ENCODE measurements around the gene NKAIN2. TPM values are rescaled to one million over a fixed set of nuclear protein-coding genes. Genes with fewer than 3 reads are reported as not detected.

Gene NKAIN2
- total RNA-seq, 1 experiment from 2014 or later, result not detected

DNA sequence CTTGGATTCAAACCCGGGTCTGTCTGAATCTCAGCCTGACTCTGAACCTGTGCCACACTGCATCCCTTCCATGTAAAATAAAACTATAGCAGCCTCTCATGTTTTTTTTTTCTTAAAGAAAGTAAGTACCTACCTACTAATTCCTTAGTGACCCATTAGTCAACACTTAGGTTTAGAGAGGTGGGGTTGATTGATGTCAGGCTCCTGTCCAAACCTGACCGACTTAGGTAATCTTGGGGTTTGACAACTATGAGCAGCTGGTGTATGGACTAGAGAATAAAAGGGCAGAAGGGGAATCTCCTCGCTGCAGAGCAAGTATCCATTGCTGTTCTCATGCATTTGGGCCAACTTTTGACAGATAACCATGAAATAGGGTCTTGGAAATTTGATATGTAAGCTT is 6.5 kb downstream of the NKAIN2 start:
- no peak overlapping the region for H3K9ac ChIP-seq (ENCODE audit: low read length)
- no peaks in the 10 kb centered on the region for H3K4me1 ChIP-seq (ENCODE audit: control insufficient read depth in 1 of 2, insufficient read depth in 2 of 2, low read length in 2 of 2)
- no peak overlapping the region for H3K4me2 ChIP-seq (ENCODE audit: low read length)
- H2AFZ ChIP-seq (ENCODE audit: low read depth, low read length, poor library complexity, severe bottlenecking), result no peak overlapping the region
- ATAC-seq (no peak), DNase-seq (ENCODE audit: low read depth, low spot score) (no peak)
- no peaks in the 10 kb centered on the region for H3K9me3 ChIP-seq (ENCODE audit: control insufficient read depth in 1 of 2, insufficient read depth in 1 of 2, low read depth in 1 of 2, low read length in 2 of 2)
- no peaks in the 10 kb centered on the region for H3K9me2 ChIP-seq (ENCODE audit: insufficient read depth)
- POLR2A ChIA-PET, result no interaction called here
- RAD21 ChIA-PET (ENCODE audit: low non-redundant PET in 1 of 2, low total read pairs in 2 of 2, uncharacterized antibody in 2 of 2, unreplicated experiment in 2 of 2), result no interaction called here
- H3K79me2 ChIP-seq (ENCODE audit: insufficient read depth, low read length), result no peaks in the 10 kb centered on the region
- H3K27me3 ChIP-seq (ENCODE audit: insufficient read depth, low read length), result peaks cover 23% of the 10 kb centered on the region
- TF ChIP-seq JUND (IDR thresholded peaks at IDR 0.05), result no peak
- TF ChIP-seq ELF1 (IDR thresholded peaks at IDR 0.05; ENCODE audit: borderline replicate concordance, low read depth), result no peak
- TF ChIP-seq POLR2A (IDR thresholded peaks at IDR 0.05; ENCODE audit: borderline replicate concordance, extremely low read depth, insufficient read depth, insufficient read length), result no peak
- no peak for TF ChIP-seq RAD21 (IDR thresholded peaks at IDR 0.05; ENCODE audit: low read depth)
- TF ChIP-seq SIN3A (IDR thresholded peaks at IDR 0.05; ENCODE audit: low read depth), result no peak
- no peak for TF ChIP-seq YY1 (IDR thresholded peaks at IDR 0.05; ENCODE audit: extremely low read depth, insufficient replicate concordance, low read depth, low read length)
- TF ChIP-seq TCF7L2 (IDR thresholded peaks at IDR 0.05; ENCODE audit: borderline replicate concordance, extremely low read depth, insufficient read depth, insufficient read length), result no peak
- TF ChIP-seq EZH2 (IDR thresholded peaks at IDR 0.05), result no peak
- TF ChIP-seq FOSL1 (IDR thresholded peaks at IDR 0.05; ENCODE audit: low read depth), result no peak
- no peak for TF ChIP-seq ZFX (IDR thresholded peaks at IDR 0.05)
- no peak for TF ChIP-seq SRF (IDR thresholded peaks at IDR 0.05; ENCODE audit: low read depth)
- TF ChIP-seq, protein P1, sequence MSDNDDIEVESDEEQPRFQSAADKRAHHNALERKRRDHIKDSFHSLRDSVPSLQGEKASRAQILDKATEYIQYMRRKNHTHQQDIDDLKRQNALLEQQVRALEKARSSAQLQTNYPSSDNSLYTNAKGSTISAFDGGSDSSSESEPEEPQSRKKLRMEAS (IDR thresholded peaks at IDR 0.05), result no peak
- TF ChIP-seq, protein P2, sequence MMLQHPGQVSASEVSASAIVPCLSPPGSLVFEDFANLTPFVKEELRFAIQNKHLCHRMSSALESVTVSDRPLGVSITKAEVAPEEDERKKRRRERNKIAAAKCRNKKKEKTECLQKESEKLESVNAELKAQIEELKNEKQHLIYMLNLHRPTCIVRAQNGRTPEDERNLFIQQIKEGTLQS (IDR thresholded peaks at IDR 0.05), result no peak
- TF ChIP-seq, protein P3, sequence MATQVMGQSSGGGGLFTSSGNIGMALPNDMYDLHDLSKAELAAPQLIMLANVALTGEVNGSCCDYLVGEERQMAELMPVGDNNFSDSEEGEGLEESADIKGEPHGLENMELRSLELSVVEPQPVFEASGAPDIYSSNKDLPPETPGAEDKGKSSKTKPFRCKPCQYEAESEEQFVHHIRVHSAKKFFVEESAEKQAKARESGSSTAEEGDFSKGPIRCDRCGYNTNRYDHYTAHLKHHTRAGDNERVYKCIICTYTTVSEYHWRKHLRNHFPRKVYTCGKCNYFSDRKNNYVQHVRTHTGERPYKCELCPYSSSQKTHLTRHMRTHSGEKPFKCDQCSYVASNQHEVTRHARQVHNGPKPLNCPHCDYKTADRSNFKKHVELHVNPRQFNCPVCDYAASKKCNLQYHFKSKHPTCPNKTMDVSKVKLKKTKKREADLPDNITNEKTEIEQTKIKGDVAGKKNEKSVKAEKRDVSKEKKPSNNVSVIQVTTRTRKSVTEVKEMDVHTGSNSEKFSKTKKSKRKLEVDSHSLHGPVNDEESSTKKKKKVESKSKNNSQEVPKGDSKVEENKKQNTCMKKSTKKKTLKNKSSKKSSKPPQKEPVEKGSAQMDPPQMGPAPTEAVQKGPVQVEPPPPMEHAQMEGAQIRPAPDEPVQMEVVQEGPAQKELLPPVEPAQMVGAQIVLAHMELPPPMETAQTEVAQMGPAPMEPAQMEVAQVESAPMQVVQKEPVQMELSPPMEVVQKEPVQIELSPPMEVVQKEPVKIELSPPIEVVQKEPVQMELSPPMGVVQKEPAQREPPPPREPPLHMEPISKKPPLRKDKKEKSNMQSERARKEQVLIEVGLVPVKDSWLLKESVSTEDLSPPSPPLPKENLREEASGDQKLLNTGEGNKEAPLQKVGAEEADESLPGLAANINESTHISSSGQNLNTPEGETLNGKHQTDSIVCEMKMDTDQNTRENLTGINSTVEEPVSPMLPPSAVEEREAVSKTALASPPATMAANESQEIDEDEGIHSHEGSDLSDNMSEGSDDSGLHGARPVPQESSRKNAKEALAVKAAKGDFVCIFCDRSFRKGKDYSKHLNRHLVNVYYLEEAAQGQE (IDR thresholded peaks at IDR 0.05; ENCODE audit: low read depth), result no peak
- TF ChIP-seq EZH2phosphoT487 (IDR thresholded peaks at IDR 0.05; ENCODE audit: borderline replicate concordance), result no peak
- TF ChIP-seq CBX3 (IDR thresholded peaks at IDR 0.05; ENCODE audit: low read depth), result no peak
- TF ChIP-seq SP1 (IDR thresholded peaks at IDR 0.05; ENCODE audit: low read depth), result no peak
- no peaks in the 10 kb centered on the region for H4K20me1 ChIP-seq (ENCODE audit: insufficient read depth)
- CTCF ChIA-PET, result interaction anchor here (1.5 kb wide), 1 partner anchor 8 kb away, joined by 5 read pairs; no protein-coding TSS in a partner anchor
- intact Hi-C loops (cut with micrococcal nuclease), result no loop called here
- BruUV-seq (replicated peaks), result no TSS peak
- no peaks in the 10 kb centered on the region for H3K36me3 ChIP-seq (ENCODE audit: control insufficient read depth in 1 of 2, insufficient read depth in 2 of 2, low read length in 2 of 2)
- no peak overlapping the region for H3K27ac ChIP-seq (ENCODE audit: low read depth, low read length)
- no peak overlapping the region for H3K4me3 ChIP-seq (replicated peaks in 1 of 2; ENCODE audit: low read depth in 1 of 2, low read length in 2 of 2)
